SK-N-SH (cell line): ENCODE measurements around the gene ITGAV. TPM values are rescaled to one million over a fixed set of nuclear protein-coding genes. Genes with fewer than 3 reads are reported as not detected.

Experiments
- CTCF ChIA-PET: fragments of 300-600, 350-600 bp; formaldehyde crosslinking; extraction: SDS; loops from one replicate; lab custom pipeline; 2021; lab: Yijun Ruan, JAX
- POLR2A ChIA-PET: fragments of 350-600 bp; sonication (Branson Sonifier 250); formaldehyde crosslinking; extraction: SDS; loops from one replicate; lab custom pipeline; 2020; ENCODE audit warnings: antibody characterized with exemption, inconsistent platforms; lab: Yijun Ruan, JAX
- DNase-seq: peaks from one replicate; pipeline ENCODE4 v3.0.0; 2012
- H2AFZ ChIP-seq: fragments of 200-600 bp; sonication (generic); 2 replicates; pipeline ENCODE4 v1.8.1; 2016; ENCODE audit warnings: antibody characterized with exemption, mild to moderate bottlenecking, low read depth
- H3F3A ChIP-seq: fragments of 200-600 bp; sonication (generic); replicated peaks from 2 replicates; pipeline ENCODE3; 2016; ENCODE audit warnings: antibody characterized with exemption, mild to moderate bottlenecking; ENCODE audit not compliant: insufficient read depth
- H3K27ac ChIP-seq, 2 experiments: fragments of 200-500 bp in 1 of 2; fragments of 200-600 bp in 1 of 2; sonication (Bioruptor generic) in 1 of 2; sonication (generic), shearing (Covaris generic) in 1 of 2; 2 replicates each; pipeline versions ENCODE4 v1.5.1 to v1.6.1; 2014 to 2016; ENCODE audit warnings: low read depth in 2 of 2, inconsistent platforms in 1 of 2, low read length in 1 of 2, mild to moderate bottlenecking in 1 of 2, mixed read lengths in 1 of 2
- H3K27me3 ChIP-seq: fragments of 200-600 bp; sonication (generic), shearing (Covaris generic); 2 replicates; pipeline ENCODE4 v1.6.1; 2016; ENCODE audit warnings: mixed run types; ENCODE audit not compliant: insufficient read depth
- H3K36me3 ChIP-seq, 2 experiments: fragments of 200-500 bp in 1 of 2; fragments of 200-600 bp in 1 of 2; sonication (Bioruptor generic) in 1 of 2; sonication (generic) in 1 of 2; replicated peaks in 1 of 2; 2 replicates each; pipeline versions ENCODE3 to v1.5.1; 2014 to 2016; ENCODE audit warnings: low read length in 1 of 2, mild to moderate bottlenecking in 1 of 2; ENCODE audit not compliant: insufficient read depth in 2 of 2, control insufficient read depth in 1 of 2
- H3K4me1 ChIP-seq, 2 experiments: fragments of 200-500 bp in 1 of 2; fragments of 200-600 bp in 1 of 2; sonication (Bioruptor generic) in 1 of 2; sonication (generic), shearing (Covaris generic) in 1 of 2; 2 replicates each; pipeline versions ENCODE4 v1.5.1 to v1.6.1; 2014 to 2016; ENCODE audit warnings: low read depth in 1 of 2, low read length in 1 of 2, mixed run types in 1 of 2; ENCODE audit not compliant: insufficient read depth in 2 of 2, control insufficient read depth in 1 of 2
- H3K4me2 ChIP-seq: fragments of 200-600 bp; sonication (generic), shearing (Covaris generic); 2 replicates; pipeline ENCODE4 v1.6.1; 2017; ENCODE audit warnings: mixed run types
- H3K4me3 ChIP-seq, 2 experiments: fragments of 200-500 bp in 1 of 2; fragments of 200-600 bp in 1 of 2; sonication (Bioruptor generic) in 1 of 2; sonication (generic), shearing (Covaris generic) in 1 of 2; 2 replicates each; pipeline versions ENCODE4 v1.5.1 to v1.8.1; 2014 to 2016; ENCODE audit warnings: low read depth in 2 of 2, inconsistent platforms in 1 of 2, low read length in 1 of 2, mild to moderate bottlenecking in 1 of 2, mixed read lengths in 1 of 2, moderate library complexity in 1 of 2
- H3K79me2 ChIP-seq: fragments of 200-600 bp; sonication (generic); 2 replicates; pipeline ENCODE4 v1.8.1; 2017; ENCODE audit warnings: mild to moderate bottlenecking; ENCODE audit not compliant: insufficient read depth
- H3K9ac ChIP-seq: fragments of 200-600 bp; sonication (generic); 2 replicates; pipeline ENCODE4 v1.6.1; 2017; ENCODE audit warnings: mixed run types
- H3K9me2 ChIP-seq: fragments of 200-600 bp; sonication (generic); 2 replicates; pipeline ENCODE4 v1.6.1; 2017; ENCODE audit warnings: mixed run types
- H3K9me3 ChIP-seq: fragments of 200-600 bp; sonication (generic); 2 replicates; pipeline ENCODE4 v1.6.1; 2017; ENCODE audit warnings: mixed run types, mild to moderate bottlenecking, moderate library complexity
- H4K20me1 ChIP-seq: fragments of 200-600 bp; sonication (generic); 2 replicates; pipeline ENCODE4 v1.6.1; 2017; ENCODE audit warnings: mild to moderate bottlenecking, mixed run types; ENCODE audit not compliant: insufficient read depth
- CHD2 ChIP-seq: fragments of 150-350 bp; IDR thresholded peaks from 2 replicates; pipeline ENCODE4 v1.6.1; 2018; ENCODE audit warnings: low read length; ENCODE audit not compliant: partially characterized antibody
- EP300 ChIP-seq, 2 experiments: IDR thresholded peaks; 2 replicates each; pipeline versions ENCODE4 v1.4.0 to v1.6.1; 2012; ENCODE audit warnings: borderline replicate concordance in 1 of 2, low read depth in 1 of 2, low read length in 1 of 2
- FOSL2 ChIP-seq: IDR thresholded peaks from 2 replicates; pipeline ENCODE4 v1.4.0; 2012; ENCODE audit warnings: low read depth, mild to moderate bottlenecking, moderate library complexity, borderline replicate concordance
- GABPA ChIP-seq: IDR thresholded peaks from 2 replicates; pipeline ENCODE4 v1.4.0; 2012; ENCODE audit warnings: low read depth, mild to moderate bottlenecking
- GATA2 ChIP-seq: sonication (generic); formaldehyde crosslinking; IDR thresholded peaks from 2 replicates; pipeline ENCODE4 v1.5.0; 2020; ENCODE audit warnings: mild to moderate bottlenecking, missing genetic modification reagents
- MEF2A ChIP-seq: IDR thresholded peaks from 2 replicates; pipeline ENCODE4 v1.4.0; 2012; ENCODE audit warnings: low read depth, borderline replicate concordance
- MXI1 ChIP-seq: IDR thresholded peaks from 2 replicates; pipeline ENCODE4 v1.6.1; 2012; ENCODE audit warnings: mild to moderate bottlenecking, low read depth, low read length, improper control_type of control experiment
- RAD21 ChIP-seq: IDR thresholded peaks from 2 replicates; pipeline ENCODE4 v1.6.1; 2012; ENCODE audit warnings: mild to moderate bottlenecking, low read length
- SIN3A ChIP-seq: IDR thresholded peaks from 2 replicates; pipeline ENCODE4 v1.6.1; 2012; ENCODE audit warnings: low read depth, mild to moderate bottlenecking, low read length, moderate library complexity, borderline replicate concordance
- SMC3 ChIP-seq: IDR thresholded peaks from 2 replicates; pipeline ENCODE4 v1.6.1; 2012; ENCODE audit warnings: low read depth, low read length, improper control_type of control experiment
- TCF12 ChIP-seq: IDR thresholded peaks from 2 replicates; pipeline ENCODE4 v1.4.0; 2012
- USF1 ChIP-seq: IDR thresholded peaks from 2 replicates; pipeline ENCODE4 v1.4.0; 2012; ENCODE audit warnings: low read depth, borderline replicate concordance
- ZBTB33 ChIP-seq: IDR thresholded peaks from 2 replicates; pipeline ENCODE4 v1.4.0; 2012; ENCODE audit warnings: low read depth, borderline replicate concordance
- WGBS: methylation state at CpG from one replicate; pipeline ENCODE4 v1.1.6; 2017; ENCODE audit warnings: low lambda C conversion rate; 5-methylcytosine and 5-hydroxymethylcytosine counted together
- polyA plus RNA-seq, 3 experiments: library from polyadenylated mRNA; depleted of rRNA; stranded (reverse); fragments of >200 nt; gene quantifications; 2 replicates each; pipeline ENCODE4 v1.2.3, GENCODE V29; 2012
- TF ChIP-seq, protein P1 (sequence below): fragments of 150-350 bp; IDR thresholded peaks from 2 replicates; pipeline ENCODE4 v1.6.1; 2017; ENCODE audit warnings: antibody characterized with exemption, low read length, low read depth, borderline replicate concordance
- TF ChIP-seq, protein P2 (sequence below): fragments of 150-350 bp; IDR thresholded peaks from 2 replicates; pipeline ENCODE4 v1.6.1; 2016; ENCODE audit warnings: mild to moderate bottlenecking, low read depth, low read length

The ITGAV gene
- polyA plus RNA-seq, 1 of the 3 experiments (the other 2 are of a cell fraction) = 24.3 TPM

- TF ChIP-seq TCF12 (no peak), SIN3A (no peak)
These were observed 99.0 kb downstream of the ITGAV start (continued) for GRCh38 chr2:186688813-186689212.

DNA sequence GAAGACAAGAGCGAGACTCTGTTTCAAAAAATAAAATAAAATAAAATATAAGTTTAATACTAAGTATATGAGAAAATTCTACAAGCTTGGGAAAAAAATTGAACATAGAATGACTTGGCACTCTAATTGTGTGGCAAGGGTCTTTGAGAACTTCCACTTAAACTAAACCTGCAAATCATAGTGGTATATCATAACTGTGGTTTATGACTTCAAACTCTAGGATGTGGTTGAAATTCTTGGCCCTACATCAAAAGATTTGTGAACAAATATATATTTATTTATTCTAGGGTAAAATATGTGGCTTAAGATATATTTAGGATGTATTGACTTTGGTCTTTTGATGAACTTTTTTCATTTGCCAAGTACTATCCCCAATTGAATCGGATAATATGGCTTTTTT, 100.9 kb downstream of the ITGAV start:
- Histone ChIP-seq H3K27me3 (no peaks in the 10 kb centered on the region), H2AFZ (no peak overlapping the region), H3K9ac (no peak overlapping the region), H3K36me3 (no peaks in the 10 kb centered on the region), H4K20me1 (no peaks in the 10 kb centered on the region), H3K4me3 (no peak overlapping the region), H3K9me3 (peaks cover 4% of the 10 kb centered on the region; the same call in 1 of the 2 replicates), H3F3A (peaks cover 9% of the 10 kb centered on the region), H3K27ac (no peak overlapping the region), H3K4me1 (peaks cover 0 to 3% of the 10 kb centered on the region in 2 experiments; a peak in 2 of 4 replicates), H3K4me2 (no peak overlapping the region), H3K79me2 (no peaks in the 10 kb centered on the region), H3K9me2 (no peaks in the 10 kb centered on the region)
- ChIA-PET POLR2A (no interaction called here), CTCF (no interaction called here)
- DNase-seq = no peak
- 99% methylated on average over 2 of the region's 2 CpGs for WGBS
- TF ChIP-seq MXI1 (no peak), ZBTB33 (no peak), RAD21 (no peak), FOSL2 (no peak), GATA2 (CRISPR knock-in tag) (no peak), GABPA (no peak), MEF2A (no peak), CHD2 (no peak), SMC3 (no peak), EP300 (IDR thresholded peaks at IDR 0.05; ENCODE audit: borderline replicate concordance in 1 of 2, low read depth in 1 of 2, low read length in 1 of 2) (no peak), USF1 (no peak)
- TF ChIP-seq, protein P1, sequence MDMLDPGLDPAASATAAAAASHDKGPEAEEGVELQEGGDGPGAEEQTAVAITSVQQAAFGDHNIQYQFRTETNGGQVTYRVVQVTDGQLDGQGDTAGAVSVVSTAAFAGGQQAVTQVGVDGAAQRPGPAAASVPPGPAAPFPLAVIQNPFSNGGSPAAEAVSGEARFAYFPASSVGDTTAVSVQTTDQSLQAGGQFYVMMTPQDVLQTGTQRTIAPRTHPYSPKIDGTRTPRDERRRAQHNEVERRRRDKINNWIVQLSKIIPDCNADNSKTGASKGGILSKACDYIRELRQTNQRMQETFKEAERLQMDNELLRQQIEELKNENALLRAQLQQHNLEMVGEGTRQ = no peak
- TF ChIP-seq, protein P2, sequence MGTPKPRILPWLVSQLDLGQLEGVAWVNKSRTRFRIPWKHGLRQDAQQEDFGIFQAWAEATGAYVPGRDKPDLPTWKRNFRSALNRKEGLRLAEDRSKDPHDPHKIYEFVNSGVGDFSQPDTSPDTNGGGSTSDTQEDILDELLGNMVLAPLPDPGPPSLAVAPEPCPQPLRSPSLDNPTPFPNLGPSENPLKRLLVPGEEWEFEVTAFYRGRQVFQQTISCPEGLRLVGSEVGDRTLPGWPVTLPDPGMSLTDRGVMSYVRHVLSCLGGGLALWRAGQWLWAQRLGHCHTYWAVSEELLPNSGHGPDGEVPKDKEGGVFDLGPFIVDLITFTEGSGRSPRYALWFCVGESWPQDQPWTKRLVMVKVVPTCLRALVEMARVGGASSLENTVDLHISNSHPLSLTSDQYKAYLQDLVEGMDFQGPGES = no peak
